ENCODE data around the gene HCFC1.

HCFC1 gene

GRCh38 chrX:153973127-153974002 lies 1.7 kb upstream of the HCFC1 start:
- peak; percentile 19 for DNase-seq

- DNase-seq, result peak; percentile 62
These were observed 929 bp upstream of the HCFC1 start, which contains the start of gene TMEM187 for GRCh38 chrX:153972368-153973126. Gene TMEM187 (plus strand): TSS chrX:153972754. CDS start chrX:153982063, 9,309 bp downstream.

DNA sequence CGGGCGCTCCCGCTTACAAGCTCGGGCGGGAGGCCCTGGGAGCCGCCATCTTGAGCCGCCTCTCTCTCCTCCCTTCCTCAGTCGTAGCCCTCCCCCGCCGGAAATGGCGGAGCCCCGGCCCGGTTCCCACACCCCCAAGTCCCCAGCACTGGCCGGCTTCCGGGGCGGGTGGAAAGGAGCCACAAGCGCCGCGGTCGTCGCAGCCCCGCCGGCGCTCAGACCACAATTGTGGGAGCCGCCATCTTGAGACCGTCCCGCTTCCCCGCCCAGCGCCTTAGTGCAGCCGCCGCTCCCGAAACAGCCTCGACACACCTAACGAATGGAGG lies 531 bp downstream of the HCFC1 start:
- peak; percentile 48 for DNase-seq

DNA sequence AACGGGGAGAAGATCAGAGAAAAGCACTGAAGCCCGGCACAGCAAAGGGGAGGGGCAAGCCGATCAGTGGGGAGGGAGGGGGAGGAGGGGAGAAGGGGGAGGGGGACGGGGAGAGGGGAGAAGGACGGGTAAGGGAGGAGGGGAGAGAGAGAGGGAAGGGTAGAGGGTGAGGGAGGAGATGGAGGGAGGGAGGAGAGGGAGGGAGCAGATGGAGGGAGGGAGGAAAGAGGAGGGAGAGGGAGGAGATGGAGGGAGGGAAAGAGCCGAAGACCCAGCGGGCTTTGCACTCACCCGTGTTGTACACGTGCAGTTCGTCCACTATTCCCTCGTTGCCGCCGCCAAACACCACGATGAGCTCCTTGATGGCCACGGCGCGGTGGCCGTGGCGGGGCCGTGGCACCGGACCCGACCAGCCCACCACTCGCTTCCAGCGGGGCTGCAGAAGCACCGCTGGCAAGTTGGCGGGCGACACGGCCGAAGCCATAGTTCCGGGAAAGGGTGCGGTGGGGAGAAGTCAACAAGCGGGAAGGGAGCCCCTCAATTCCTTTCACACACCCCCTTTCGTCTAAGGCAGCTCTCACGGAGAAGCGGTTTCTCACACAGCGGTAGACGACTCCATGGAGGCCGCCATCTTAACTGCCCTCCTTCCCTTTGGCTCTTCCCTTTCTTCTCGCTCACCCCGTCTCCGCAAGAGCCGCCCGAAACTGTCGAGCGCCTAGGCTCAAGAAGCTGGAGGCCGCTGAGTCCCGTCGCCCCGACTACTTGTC lies 1.1 kb downstream of the HCFC1 start:
- DNase-seq, result peak; percentile 10

DNA sequence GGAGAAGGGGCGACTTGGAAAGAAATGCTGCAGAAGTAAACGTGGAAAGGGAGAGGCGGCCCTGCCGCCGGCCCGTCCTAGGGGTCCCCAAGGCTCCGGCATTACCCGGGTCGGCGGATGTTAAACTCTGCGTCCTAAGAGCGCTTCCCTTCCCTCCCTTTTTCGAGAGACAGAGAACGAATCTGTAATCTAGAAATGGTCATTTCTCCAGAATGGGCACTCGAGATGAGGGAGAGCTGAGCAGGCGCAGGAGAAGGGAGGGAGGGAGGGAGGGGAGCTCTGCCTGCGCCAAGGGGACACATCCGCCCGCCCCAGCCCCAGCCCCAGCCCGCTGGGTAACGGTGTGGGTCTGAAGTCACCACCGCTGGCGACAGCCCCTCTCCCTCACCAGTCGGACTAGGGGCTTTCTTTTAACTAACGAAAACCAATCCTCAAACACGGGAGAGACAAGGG lies 1.7 kb downstream of the HCFC1 start:
- no peak for DNase-seq

- DNase-seq, result no peak
These were observed 2.3 kb downstream of the HCFC1 start for GRCh38 chrX:153969125-153969903.

GRCh38 chrX:153968754-153969124 lies 2.9 kb downstream of the HCFC1 start:
- peak; percentile 7 for DNase-seq

GRCh38 chrX:153968255-153968654 lies 3.4 kb downstream of the HCFC1 start:
- DNase-seq, result no peak

DNA sequence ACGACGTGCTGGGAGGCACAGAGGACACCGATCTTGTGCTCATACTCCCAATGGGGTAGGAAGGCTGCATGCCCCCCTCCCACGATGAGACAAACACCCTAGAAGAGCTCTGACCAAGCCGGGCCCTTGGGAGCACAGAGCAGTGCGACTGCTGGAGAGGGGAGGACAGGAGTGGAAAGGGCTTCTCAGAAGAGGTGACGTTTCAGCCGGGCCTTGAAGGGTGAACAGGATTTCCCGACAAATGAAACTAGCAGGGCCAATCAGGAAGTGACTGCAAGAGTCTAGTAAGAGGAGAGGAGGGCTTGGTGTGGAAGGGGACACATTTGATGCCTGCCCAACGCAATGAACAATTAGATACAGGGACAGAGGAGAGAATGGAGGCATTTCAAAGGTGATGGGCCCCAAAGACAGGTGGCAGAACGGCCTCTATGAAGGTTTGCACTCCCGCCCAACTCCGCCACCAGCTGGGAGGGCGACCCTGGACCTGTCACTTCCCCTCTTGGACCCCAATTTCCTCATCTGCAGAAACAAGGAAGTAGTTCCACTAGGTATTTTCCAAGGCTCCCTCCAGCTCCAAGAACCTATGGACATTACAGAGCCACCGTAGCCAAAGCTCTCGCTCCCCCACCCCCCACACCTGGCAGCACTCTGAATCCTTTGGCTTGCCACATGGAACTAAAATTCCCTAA lies 3.9 kb downstream of the HCFC1 start:
- no peak for DNase-seq

DNA sequence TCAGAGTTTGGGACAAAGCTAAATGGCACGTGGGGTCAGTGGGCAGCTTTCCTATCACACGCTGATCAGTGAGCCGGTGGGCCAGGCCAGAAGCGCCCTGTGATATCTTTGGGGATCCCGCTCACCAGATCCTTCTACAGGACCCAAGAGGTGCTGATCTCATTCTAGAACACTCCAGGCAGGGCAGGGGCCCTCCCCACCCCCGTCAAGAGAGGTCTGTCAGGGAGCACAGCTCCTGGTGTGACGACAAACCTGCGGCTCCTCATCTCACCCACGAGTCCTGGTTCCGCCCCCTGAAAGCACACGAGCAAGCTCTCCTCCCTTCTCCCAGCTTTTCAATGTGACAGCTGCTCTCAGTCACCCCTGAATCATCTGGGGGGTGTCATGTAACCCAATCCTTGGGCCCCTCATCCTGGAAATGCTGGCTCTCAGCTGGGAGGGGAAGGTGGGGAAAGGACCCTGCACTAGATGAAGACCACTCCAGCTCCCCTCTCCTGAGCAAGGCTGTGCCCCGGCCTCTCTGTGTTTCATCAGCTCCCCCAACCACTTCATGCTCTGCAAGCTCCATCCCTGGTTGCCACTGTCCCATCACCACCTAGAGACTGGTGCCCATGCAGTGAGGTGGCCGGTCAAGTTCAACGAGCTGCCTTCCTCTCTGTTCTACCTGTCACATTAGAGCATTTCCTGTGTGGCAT lies 4.6 kb downstream of the HCFC1 start:
- DNase-seq, result no peak

GRCh38 chrX:153966283-153966688 lies 5.3 kb downstream of the HCFC1 start:
- DNase-seq, result no peak

DNA sequence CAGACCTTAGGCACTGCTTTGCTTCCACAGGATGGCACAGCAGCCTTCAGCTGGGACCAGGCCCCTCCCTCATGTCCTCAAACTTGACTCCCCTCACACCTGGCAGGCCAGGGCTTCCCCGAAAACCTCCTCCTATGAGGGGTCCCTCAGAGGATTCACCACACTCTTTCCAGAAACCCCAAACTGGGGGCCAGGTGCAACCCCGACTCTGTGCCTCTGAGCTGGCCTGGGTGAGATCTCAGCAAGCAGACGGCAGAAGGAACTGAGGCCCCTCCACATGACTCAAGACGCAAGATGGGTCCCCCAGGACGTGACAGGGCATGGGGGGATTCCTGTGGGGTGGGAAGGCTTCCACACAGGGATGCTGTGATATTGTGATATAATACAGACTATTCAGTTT lies 6.2 kb downstream of the HCFC1 start:
- DNase-seq, result no peak

DNA sequence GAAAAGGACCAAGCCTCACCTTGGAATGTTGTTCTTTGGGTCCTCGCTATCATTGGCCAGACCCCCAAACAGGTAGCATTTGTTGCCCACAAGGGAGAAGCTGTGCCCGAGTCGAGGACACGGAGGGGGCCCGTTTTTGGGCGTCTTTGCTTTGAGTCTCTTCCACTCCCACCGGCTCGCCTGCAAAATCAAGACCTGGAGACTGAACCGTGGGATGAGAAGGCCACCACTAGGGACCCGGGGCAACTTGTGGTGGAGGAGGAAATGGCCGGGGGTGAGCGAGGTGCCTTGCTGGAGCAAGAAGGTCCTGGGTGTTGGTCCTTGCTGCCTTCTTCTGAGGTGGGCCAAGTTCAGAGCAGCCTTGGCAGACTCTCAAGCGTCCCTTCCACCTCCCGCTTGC lies 7.5 kb downstream of the HCFC1 start:
- DNase-seq, result no peak

DNA sequence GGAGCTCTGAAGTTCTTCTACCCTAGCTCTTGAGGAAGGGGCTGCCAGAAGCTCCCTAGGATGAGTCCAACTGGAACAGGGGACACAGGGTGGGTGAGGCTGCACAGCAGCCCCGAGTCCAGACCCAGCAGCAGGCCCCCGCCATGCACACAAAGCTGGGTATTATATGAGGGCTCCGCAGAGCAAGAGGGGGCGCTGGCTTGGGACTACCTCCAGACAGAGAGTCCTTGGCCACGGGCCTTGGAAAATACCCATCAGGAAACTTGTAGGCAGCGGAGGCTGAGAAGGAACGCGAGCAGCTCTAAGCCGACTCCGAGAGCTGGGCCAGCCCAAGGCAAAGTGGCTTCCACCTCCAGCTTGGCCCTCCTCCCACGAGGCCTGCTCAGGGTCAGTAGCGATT lies 8.1 kb downstream of the HCFC1 start:
- DNase-seq, result no peak

DNA sequence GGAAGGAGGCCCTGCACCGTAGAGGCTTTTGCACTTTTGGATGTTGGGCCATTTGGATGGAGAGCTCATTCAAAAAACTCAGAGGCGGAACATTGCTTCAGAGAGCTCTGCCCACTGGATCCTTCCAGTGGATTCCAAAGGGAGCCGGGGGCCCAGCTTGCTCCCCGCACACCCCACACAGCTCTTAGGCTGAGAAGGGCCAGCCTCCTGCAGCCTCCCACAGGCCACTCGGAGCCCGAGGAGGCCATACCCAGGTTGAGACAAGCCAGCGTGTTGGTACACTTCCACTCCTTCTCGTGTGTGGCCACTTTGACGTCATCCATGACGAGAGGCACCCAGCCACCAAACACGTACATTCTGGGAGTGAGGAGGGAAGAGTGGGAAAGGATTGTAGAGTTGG lies 10.3 kb downstream of the HCFC1 start:
- no peak for DNase-seq

GRCh38 chrX:153960786-153961185 lies 10.8 kb downstream of the HCFC1 start:
- DNase-seq, result no peak

- DNase-seq, result no peak
These were observed 11.5 kb downstream of the HCFC1 start for GRCh38 chrX:153960077-153960476.

- DNase-seq, result no peak
These were observed 12.0 kb downstream of the HCFC1 start for GRCh38 chrX:153959649-153960048.

DNA sequence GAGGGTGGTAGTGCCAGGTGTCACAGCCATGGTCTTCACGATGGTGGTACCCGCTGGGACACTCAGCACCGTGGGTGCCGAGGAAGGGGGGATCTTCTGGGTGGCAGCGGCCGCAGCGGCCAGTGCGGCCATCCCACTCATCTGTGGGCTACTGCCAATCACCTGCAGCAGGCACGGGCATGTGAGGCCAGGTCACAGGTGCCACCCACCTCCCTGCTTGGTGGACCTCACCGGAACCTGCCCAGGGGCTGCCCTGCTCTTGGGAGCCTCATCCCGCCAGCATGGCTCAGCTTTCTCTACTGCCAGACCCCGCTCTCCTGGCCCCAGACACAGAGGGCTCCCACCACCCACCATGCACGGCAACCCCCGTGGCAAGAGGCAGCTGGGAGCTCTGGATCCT lies 13.0 kb downstream of the HCFC1 start:
- DNase-seq, result no peak

DNA sequence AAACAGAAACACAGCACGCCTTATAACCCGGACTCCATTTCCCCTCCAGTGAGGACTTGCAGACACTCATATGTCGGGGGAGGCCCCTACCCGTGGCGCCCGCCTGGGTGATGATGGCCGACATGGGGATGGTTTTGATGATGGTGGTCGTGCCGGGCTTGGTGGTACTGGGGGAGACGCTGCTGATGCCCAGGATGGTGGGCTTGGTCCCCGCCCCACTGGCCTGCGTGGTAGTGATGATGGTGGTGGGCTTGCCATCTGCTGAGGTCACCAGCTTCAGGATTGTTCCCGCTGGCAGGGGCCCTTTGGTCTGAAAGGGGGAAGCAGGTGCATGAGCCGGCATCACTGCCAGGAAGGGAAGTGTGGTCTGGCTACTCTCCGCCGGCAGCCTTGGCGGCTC lies 14.4 kb downstream of the HCFC1 start:
- DNase-seq, result no peak

Measured in NCI-H1436 treated with DMSO at 0.1 percent for 48 hours (cell line).